Body of pancreas (tissue), 4 donors: ENCODE results near the gene PER2.

Experiments
- CTCF ChIP-seq, 7 experiments: fragments of 450-650 bp in 4 of 7; fragments of 200-600 bp in 3 of 7; sonication (generic) in 3 of 7; IDR thresholded peaks; one replicate each; pipeline ENCODE4 v1.5.1; 2016 to 2019; ENCODE audit warnings: antibody characterized with exemption in 7 of 7
- POLR2A ChIP-seq, 3 donors: fragments of 450-650 bp; IDR thresholded peaks; one replicate each; pipeline ENCODE4 v1.6.1; 2016; ENCODE audit warnings: antibody characterized with exemption in 3 of 3, mild to moderate bottlenecking in 2 of 3

- TF ChIP-seq CTCF (IDR thresholded peaks at IDR 0.05) (no peak), POLR2A (IDR thresholded peaks at IDR 0.05) (no peak)
Observed at GRCh38 chr2:238313289-238313990, 25.0 kb upstream of the PER2 start.
